Loucy (cell line): Measurements from ENCODE around the gene CNTROB.
A peak's percentile ranks its signal among the peaks of the same experiment; 100 is the strongest.

Experiments
- H2AFZ ChIP-seq: fragments of 200-600 bp; sonication (generic); 2 replicates; pipeline ENCODE4 v1.6.0; 2016; ENCODE audit warnings: antibody characterized with exemption, mild to moderate bottlenecking, low read length, moderate library complexity
- H3F3A ChIP-seq: fragments of 200-600 bp; 2 replicates; pipeline ENCODE4 v1.6.0; 2016; ENCODE audit warnings: antibody characterized with exemption, low read depth, mild to moderate bottlenecking
- H3K27me3 ChIP-seq: fragments of 200-600 bp; sonication (generic); 2 replicates; pipeline ENCODE4 v1.6.1; 2014; ENCODE audit warnings: low read length, mild to moderate bottlenecking; ENCODE audit not compliant: insufficient read depth, poor library complexity, severe bottlenecking
- H3K36me3 ChIP-seq: fragments of 200-600 bp; sonication (generic); 2 replicates; pipeline ENCODE4 v1.6.1; 2016; ENCODE audit warnings: low read length; ENCODE audit not compliant: insufficient read depth
- H3K4me1 ChIP-seq: fragments of 200-600 bp; sonication (generic); 2 replicates; pipeline ENCODE4 v1.5.1; 2014; ENCODE audit warnings: low read length, mild to moderate bottlenecking; ENCODE audit not compliant: insufficient read depth, poor library complexity, severe bottlenecking
- H3K4me2 ChIP-seq: fragments of 200-600 bp; sonication (generic); 2 replicates; pipeline ENCODE4 v1.6.0; 2014; ENCODE audit warnings: antibody characterized with exemption, low read length, low read depth, mild to moderate bottlenecking; ENCODE audit not compliant: poor library complexity, severe bottlenecking
- H3K4me3 ChIP-seq: fragments of 200-600 bp; sonication (generic); 2 replicates; pipeline ENCODE4 v1.5.1; 2014; ENCODE audit warnings: low read length, mild to moderate bottlenecking, mixed read lengths; ENCODE audit not compliant: poor library complexity, severe bottlenecking
- H3K79me2 ChIP-seq: fragments of 200-600 bp; sonication (generic); 2 replicates; pipeline ENCODE4 v1.6.1; 2014; ENCODE audit warnings: low read length; ENCODE audit not compliant: insufficient read depth
- H3K9ac ChIP-seq: fragments of 200-600 bp; sonication (generic); 2 replicates; pipeline ENCODE4 v1.6.0; 2014; ENCODE audit warnings: mild to moderate bottlenecking, low read depth, low read length, moderate library complexity; ENCODE audit not compliant: poor library complexity, severe bottlenecking
- H3K9me2 ChIP-seq: fragments of 200-600 bp; sonication (generic); replicated peaks from 2 replicates; pipeline ENCODE4 v1.6.1; 2016; ENCODE audit warnings: low read depth, low read length, mixed read lengths
- H3K9me3 ChIP-seq: fragments of 200-600 bp; sonication (generic); 2 replicates; pipeline ENCODE4 v1.6.1; 2014; ENCODE audit warnings: mild to moderate bottlenecking, antibody characterized with exemption, low read length, low read depth; ENCODE audit not compliant: insufficient read depth
- H4K20me1 ChIP-seq: fragments of 200-600 bp; sonication (generic); 2 replicates; pipeline ENCODE4 v1.6.0; 2014; ENCODE audit warnings: antibody characterized with exemption, low read length, mild to moderate bottlenecking; ENCODE audit not compliant: insufficient read depth, poor library complexity, severe bottlenecking
- CTCF ChIP-seq: fragments of 200-600 bp; sonication (generic); conservative IDR thresholded peaks from 2 replicates; pipeline ENCODE4 v1.5.1; 2014; ENCODE audit warnings: mild to moderate bottlenecking, antibody characterized with exemption, low read length
- EZH2phosphoT487 ChIP-seq: fragments of 200-600 bp; IDR thresholded peaks from 2 replicates; pipeline ENCODE4 v1.6.1; 2018; ENCODE audit warnings: antibody characterized with exemption, mild to moderate bottlenecking, moderate library complexity, borderline replicate concordance

CNTROB gene, protein sequence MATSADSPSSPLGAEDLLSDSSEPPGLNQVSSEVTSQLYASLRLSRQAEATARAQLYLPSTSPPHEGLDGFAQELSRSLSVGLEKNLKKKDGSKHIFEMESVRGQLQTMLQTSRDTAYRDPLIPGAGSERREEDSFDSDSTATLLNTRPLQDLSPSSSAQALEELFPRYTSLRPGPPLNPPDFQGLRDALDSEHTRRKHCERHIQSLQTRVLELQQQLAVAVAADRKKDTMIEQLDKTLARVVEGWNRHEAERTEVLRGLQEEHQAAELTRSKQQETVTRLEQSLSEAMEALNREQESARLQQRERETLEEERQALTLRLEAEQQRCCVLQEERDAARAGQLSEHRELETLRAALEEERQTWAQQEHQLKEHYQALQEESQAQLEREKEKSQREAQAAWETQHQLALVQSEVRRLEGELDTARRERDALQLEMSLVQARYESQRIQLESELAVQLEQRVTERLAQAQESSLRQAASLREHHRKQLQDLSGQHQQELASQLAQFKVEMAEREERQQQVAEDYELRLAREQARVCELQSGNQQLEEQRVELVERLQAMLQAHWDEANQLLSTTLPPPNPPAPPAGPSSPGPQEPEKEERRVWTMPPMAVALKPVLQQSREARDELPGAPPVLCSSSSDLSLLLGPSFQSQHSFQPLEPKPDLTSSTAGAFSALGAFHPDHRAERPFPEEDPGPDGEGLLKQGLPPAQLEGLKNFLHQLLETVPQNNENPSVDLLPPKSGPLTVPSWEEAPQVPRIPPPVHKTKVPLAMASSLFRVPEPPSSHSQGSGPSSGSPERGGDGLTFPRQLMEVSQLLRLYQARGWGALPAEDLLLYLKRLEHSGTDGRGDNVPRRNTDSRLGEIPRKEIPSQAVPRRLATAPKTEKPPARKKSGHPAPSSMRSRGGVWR

DNA sequence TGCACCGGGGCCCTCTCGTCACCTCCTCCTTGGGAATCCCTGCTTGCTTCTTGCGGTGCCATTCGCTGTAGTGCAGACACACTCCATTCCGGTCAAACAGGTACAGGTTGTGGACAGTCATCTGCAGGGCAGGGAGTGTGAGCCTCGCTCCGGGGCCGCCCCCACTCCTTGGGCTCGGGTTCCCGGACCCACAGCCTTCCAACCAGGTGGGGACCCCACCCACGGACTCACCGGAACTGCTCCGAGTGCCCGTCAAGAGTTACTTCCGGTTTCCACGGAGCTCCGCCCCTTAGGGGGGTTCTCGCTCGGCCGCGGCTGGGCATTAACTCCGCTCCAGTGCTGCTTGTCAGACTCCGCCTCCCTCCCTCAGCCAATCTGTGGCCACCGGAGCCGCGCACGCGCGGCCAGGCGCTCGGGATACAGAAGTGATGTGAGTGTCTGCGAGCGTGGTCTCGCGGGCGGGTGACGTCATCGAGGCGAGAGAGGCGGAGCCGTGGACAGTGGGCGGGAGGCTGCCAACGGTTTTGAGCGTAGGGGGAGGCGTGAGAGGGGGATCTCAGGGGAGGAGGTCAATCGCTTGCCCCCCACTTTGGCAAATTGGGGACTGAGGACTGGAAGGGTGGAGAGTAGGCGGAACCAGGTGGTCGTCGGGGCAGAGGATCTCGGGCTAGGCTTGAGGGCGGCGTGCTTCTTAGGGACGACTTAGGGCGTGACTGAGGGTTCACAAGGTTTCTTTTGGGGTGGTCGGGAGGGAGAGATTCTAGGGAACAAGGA, at the start of gene CNTROB, which contains the start of gene TRAPPC1:
TSS of gene CNTROB (plus strand) at position 498 of the 774 bp plus-strand sequence. CDS start 874 bp downstream, outside the sequence.
TSS of gene TRAPPC1 (minus strand) at position 238 of the 774 bp plus-strand sequence. CDS start at position 121, 117 bp downstream.
- Histone ChIP-seq H3K36me3 (peaks cover 5% of the 10 kb centered on the region; the same call in 1 of the 2 replicates), H3F3A (no peaks in the 10 kb centered on the region), H3K4me1 (peaks cover 40% of the 10 kb centered on the region), H2AFZ (peak within 1 kb of the TSS; percentile 82), H3K9ac (peak within 1 kb of the TSS; percentile 93), H3K9me2 (no peaks in the 10 kb centered on the region), H3K79me2 (peaks cover 60% of the 10 kb centered on the region), H4K20me1 (peaks cover 22% of the 10 kb centered on the region), H3K9me3 (no peaks in the 10 kb centered on the region), H3K4me2 (peak within 1 kb of the TSS; percentile 96), H3K27me3 (no peaks in the 10 kb centered on the region), H3K4me3 (peak within 1 kb of the TSS; percentile 86)
- TF ChIP-seq CTCF (no peak), EZH2phosphoT487 (no peak)

GRCh38 chr17:7882629-7883028, 49.4 kb upstream of the CNTROB start:
- Histone ChIP-seq H3K4me2 (peak overlapping the region; percentile 92), H2AFZ (no peak overlapping the region), H3K9ac (peak overlapping the region; percentile 86), H3F3A (peaks cover 22% of the 10 kb centered on the region), H3K27me3 (no peaks in the 10 kb centered on the region), H4K20me1 (peaks cover under 1% of the 10 kb centered on the region), H3K36me3 (no peaks in the 10 kb centered on the region), H3K4me3 (peak overlapping the region; percentile 74), H3K9me2 (no peaks in the 10 kb centered on the region), H3K9me3 (no peaks in the 10 kb centered on the region), H3K4me1 (peaks cover 56% of the 10 kb centered on the region), H3K79me2 (peaks cover 68% of the 10 kb centered on the region)
- TF ChIP-seq EZH2phosphoT487 (no peak), CTCF (no peak)

DNA sequence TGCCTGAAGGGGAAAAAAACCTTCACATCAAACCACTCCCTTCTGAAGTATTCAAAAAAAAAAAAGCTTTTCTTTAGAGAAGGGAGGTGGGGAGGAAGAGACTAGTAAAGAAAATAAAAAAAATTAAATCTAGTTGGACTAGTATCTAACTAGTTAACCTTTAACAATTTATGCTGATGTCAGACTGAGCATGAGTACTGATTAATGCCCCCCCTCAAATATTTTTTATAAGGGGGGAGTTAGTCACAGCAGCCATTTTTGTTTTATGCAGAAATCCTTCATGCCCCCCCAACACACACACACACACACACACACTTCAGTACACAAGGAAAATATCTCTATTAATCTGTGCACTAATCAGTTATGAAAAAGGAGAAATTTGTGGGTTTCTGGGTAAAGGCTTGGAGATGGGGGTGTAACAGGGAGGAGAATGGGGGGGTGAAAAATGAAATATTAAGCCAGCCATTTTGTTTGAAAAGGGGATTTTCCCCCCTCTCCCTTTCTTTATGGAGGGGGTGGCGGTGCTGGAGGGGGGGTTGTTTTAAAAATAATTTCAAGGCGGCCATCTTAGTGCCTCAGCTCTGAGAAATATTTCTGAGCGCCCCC, 48.1 kb upstream of the CNTROB start:
- no peaks in the 10 kb centered on the region for H3K9me2 ChIP-seq
- TF ChIP-seq CTCF (no peak), EZH2phosphoT487 (no peak)
- peak overlapping the region; percentile 86 for H3K9ac ChIP-seq
- no peak overlapping the region for H2AFZ ChIP-seq
- H3F3A ChIP-seq, result peaks cover 22% of the 10 kb centered on the region
- peaks cover 13% of the 10 kb centered on the region for H4K20me1 ChIP-seq
- peak overlapping the region; percentile 74 for H3K4me3 ChIP-seq
- H3K9me3 ChIP-seq, result no peaks in the 10 kb centered on the region
- peak overlapping the region; percentile 92 for H3K4me2 ChIP-seq
- H3K4me1 ChIP-seq, result peaks cover 61% of the 10 kb centered on the region
- H3K79me2 ChIP-seq, result peaks cover 75% of the 10 kb centered on the region
- no peaks in the 10 kb centered on the region for H3K36me3 ChIP-seq
- H3K27me3 ChIP-seq, result no peaks in the 10 kb centered on the region
